ENCODE results near the gene ISX. TPM values are rescaled to one million over a fixed set of nuclear protein-coding genes. Genes with fewer than 3 reads are reported as not detected.

Gene ISX
- total RNA-seq, 1 experiment from 2014 or later: not detected

DNA sequence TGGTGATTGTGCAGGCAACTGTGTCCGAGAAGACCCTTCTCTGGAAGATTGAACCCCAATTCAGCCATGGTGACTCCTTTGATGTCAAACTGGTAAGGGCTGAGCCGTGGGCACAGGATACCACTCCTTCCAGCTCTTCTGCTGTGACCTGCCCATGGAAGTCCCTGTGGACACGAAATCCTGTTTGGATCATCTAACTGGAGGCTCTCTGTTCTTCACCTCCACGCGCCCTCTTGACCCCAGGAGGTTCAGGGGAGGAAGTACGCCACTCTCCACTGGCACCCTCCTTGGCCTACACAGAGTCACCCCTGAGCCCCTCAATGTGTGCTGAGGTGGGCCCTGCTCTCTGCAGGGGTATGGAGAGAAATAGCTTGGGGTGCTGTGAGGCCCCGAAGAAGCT lies 810 bp downstream of the ISX start:
- H3K4me3 ChIP-seq (ENCODE audit: low read depth in 2 of 2, low read length in 2 of 2): no peak overlapping the region
- DNase-seq (ENCODE audit: low read depth, low spot score) (no peak), ATAC-seq (no peak)
- H3K9me3 ChIP-seq (ENCODE audit: control insufficient read depth, insufficient read depth, low read depth, low read length): no peaks in the 10 kb centered on the region
- ChIA-PET POLR2A (no interaction called here), CTCF (no interaction called here)
- no peaks in the 10 kb centered on the region for H3K36me3 ChIP-seq (ENCODE audit: control insufficient read depth, insufficient read depth, low read length)
- H3K27ac ChIP-seq (ENCODE audit: low read length): no peak overlapping the region
- BruUV-seq (replicated peaks): no TSS peak
- intact Hi-C loops (cut with micrococcal nuclease; ENCODE audit: unreplicated experiment): no loop called here
- H3K27me3 ChIP-seq (ENCODE audit: control insufficient read depth, insufficient read depth, low read length): no peaks in the 10 kb centered on the region
- TF ChIP-seq SIN3A (IDR thresholded peaks at IDR 0.05; ENCODE audit: borderline replicate concordance, insufficient read depth, low read depth, low read length) (no peak), POLR2AphosphoS5 (IDR thresholded peaks at IDR 0.05; ENCODE audit: low read depth, low read length) (no peak), TCF7L2 (IDR thresholded peaks at IDR 0.05; ENCODE audit: low read depth, low read length) (no peak)
- TF ChIP-seq, protein P1, sequence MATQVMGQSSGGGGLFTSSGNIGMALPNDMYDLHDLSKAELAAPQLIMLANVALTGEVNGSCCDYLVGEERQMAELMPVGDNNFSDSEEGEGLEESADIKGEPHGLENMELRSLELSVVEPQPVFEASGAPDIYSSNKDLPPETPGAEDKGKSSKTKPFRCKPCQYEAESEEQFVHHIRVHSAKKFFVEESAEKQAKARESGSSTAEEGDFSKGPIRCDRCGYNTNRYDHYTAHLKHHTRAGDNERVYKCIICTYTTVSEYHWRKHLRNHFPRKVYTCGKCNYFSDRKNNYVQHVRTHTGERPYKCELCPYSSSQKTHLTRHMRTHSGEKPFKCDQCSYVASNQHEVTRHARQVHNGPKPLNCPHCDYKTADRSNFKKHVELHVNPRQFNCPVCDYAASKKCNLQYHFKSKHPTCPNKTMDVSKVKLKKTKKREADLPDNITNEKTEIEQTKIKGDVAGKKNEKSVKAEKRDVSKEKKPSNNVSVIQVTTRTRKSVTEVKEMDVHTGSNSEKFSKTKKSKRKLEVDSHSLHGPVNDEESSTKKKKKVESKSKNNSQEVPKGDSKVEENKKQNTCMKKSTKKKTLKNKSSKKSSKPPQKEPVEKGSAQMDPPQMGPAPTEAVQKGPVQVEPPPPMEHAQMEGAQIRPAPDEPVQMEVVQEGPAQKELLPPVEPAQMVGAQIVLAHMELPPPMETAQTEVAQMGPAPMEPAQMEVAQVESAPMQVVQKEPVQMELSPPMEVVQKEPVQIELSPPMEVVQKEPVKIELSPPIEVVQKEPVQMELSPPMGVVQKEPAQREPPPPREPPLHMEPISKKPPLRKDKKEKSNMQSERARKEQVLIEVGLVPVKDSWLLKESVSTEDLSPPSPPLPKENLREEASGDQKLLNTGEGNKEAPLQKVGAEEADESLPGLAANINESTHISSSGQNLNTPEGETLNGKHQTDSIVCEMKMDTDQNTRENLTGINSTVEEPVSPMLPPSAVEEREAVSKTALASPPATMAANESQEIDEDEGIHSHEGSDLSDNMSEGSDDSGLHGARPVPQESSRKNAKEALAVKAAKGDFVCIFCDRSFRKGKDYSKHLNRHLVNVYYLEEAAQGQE (IDR thresholded peaks at IDR 0.05; ENCODE audit: insufficient read depth in 1 of 2, low read depth in 2 of 2, low read length in 1 of 2): no peak
- TF ChIP-seq, protein P2, sequence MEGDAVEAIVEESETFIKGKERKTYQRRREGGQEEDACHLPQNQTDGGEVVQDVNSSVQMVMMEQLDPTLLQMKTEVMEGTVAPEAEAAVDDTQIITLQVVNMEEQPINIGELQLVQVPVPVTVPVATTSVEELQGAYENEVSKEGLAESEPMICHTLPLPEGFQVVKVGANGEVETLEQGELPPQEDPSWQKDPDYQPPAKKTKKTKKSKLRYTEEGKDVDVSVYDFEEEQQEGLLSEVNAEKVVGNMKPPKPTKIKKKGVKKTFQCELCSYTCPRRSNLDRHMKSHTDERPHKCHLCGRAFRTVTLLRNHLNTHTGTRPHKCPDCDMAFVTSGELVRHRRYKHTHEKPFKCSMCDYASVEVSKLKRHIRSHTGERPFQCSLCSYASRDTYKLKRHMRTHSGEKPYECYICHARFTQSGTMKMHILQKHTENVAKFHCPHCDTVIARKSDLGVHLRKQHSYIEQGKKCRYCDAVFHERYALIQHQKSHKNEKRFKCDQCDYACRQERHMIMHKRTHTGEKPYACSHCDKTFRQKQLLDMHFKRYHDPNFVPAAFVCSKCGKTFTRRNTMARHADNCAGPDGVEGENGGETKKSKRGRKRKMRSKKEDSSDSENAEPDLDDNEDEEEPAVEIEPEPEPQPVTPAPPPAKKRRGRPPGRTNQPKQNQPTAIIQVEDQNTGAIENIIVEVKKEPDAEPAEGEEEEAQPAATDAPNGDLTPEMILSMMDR (IDR thresholded peaks at IDR 0.05): no peak
- H3K4me1 ChIP-seq (ENCODE audit: control insufficient read depth, insufficient read depth, low read length): no peaks in the 10 kb centered on the region
- in situ Hi-C loops (cut with HindIII; ENCODE audit: low pct_unique_long_range_greater_than_20kb, low sequenced_read_pairs): no loop called here

DNA sequence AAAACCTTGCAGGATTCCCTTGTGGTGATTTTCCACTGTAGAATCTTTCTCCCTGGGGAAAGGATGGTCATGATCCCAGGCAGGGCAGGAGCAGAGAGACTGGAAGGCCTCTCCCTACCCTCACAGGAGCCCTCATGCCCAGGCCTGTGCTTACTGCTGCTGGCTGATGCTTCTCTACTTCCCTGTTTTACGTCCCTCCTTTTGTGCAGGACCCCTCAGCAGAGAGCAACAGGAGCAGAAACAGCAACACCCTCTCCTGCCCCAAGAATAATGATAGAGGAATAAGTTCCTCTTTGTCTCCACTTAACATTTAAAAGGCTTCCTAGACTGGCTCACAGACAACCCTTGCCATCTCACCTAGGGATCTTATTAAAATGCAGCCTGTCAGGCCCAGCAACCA lies 3.6 kb downstream of the ISX start:
- Histone ChIP-seq H3K27ac (ENCODE audit: low read length) (no peak overlapping the region), H3K36me3 (ENCODE audit: control insufficient read depth, insufficient read depth, low read length) (no peaks in the 10 kb centered on the region), H3K9me3 (ENCODE audit: control insufficient read depth, insufficient read depth, low read depth, low read length) (no peaks in the 10 kb centered on the region), H3K27me3 (ENCODE audit: control insufficient read depth, insufficient read depth, low read length) (no peaks in the 10 kb centered on the region), H3K4me1 (ENCODE audit: control insufficient read depth, insufficient read depth, low read length) (no peaks in the 10 kb centered on the region), H3K4me3 (ENCODE audit: low read depth in 2 of 2, low read length in 2 of 2) (no peak overlapping the region)
- TF ChIP-seq SIN3A (IDR thresholded peaks at IDR 0.05; ENCODE audit: borderline replicate concordance, insufficient read depth, low read depth, low read length): no peak
- ATAC-seq (no peak), DNase-seq (ENCODE audit: low read depth, low spot score) (no peak)
- CTCF ChIA-PET: no interaction called here
- intact Hi-C loops (cut with micrococcal nuclease; ENCODE audit: unreplicated experiment) (no loop called here), in situ Hi-C loops (cut with HindIII; ENCODE audit: low pct_unique_long_range_greater_than_20kb, low sequenced_read_pairs) (no loop called here)
- no TSS peak for BruUV-seq (replicated peaks)
- POLR2A ChIA-PET: no interaction called here

DNA sequence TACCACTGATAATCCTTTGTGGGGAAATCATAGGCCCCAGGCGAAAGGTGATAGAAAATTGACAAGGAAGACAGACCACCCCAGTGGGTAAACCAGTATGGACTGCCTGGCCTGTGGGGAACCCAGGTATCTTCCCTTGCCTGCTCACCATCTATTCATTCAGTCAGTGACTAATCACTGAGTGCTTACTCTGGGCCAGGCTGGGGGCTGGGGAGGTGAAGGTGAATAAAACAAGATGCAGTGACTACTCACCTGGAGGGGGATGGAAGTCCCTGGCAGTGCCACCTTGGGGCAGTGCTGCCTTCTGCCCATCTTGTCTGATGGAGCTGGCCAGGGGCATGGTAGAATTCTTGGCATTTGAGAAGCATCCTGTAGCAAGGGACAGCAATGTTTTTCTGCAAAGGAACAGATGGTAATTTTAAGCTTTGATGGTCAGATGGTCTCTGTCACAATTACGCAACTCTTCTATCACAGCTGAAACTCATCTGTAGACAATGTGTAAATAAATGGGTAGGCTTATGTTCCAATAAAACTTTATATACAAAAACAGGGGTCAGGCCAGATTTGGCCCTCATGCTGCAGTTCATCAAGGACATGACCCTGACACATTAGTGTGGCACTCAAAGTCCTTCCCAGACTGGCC lies 4.6 kb downstream of the ISX start:
- ATAC-seq: no peak
- Histone ChIP-seq H3K4me1 (ENCODE audit: control insufficient read depth, insufficient read depth, low read length) (no peaks in the 10 kb centered on the region), H3K36me3 (ENCODE audit: control insufficient read depth, insufficient read depth, low read length) (no peaks in the 10 kb centered on the region), H3K4me3 (ENCODE audit: low read depth in 2 of 2, low read length in 2 of 2) (no peak overlapping the region), H3K27ac (ENCODE audit: low read length) (no peak overlapping the region), H3K27me3 (ENCODE audit: control insufficient read depth, insufficient read depth, low read length) (no peaks in the 10 kb centered on the region), H3K9me3 (ENCODE audit: control insufficient read depth, insufficient read depth, low read depth, low read length) (no peaks in the 10 kb centered on the region)
- CTCF ChIA-PET: no interaction called here
- intact Hi-C loops (cut with micrococcal nuclease; ENCODE audit: unreplicated experiment): no loop called here
- TF ChIP-seq, protein P2 (IDR thresholded peaks at IDR 0.05): no peak
- TF ChIP-seq TCF7L2 (IDR thresholded peaks at IDR 0.05; ENCODE audit: low read depth, low read length) (no peak), POLR2AphosphoS5 (IDR thresholded peaks at IDR 0.05; ENCODE audit: low read depth, low read length) (no peak), SIN3A (IDR thresholded peaks at IDR 0.05; ENCODE audit: borderline replicate concordance, insufficient read depth, low read depth, low read length) (no peak)
- TF ChIP-seq, protein P1 (IDR thresholded peaks at IDR 0.05; ENCODE audit: insufficient read depth in 1 of 2, low read depth in 2 of 2, low read length in 1 of 2): no peak
- in situ Hi-C loops (cut with HindIII; ENCODE audit: low pct_unique_long_range_greater_than_20kb, low sequenced_read_pairs): no loop called here
- BruUV-seq (replicated peaks): no TSS peak
- POLR2A ChIA-PET: no interaction called here
- no peak for DNase-seq (ENCODE audit: low read depth, low spot score)
